AG04449 (cell line): ENCODE data around the gene SURF4.
A peak's percentile ranks its signal among the peaks of the same experiment; 100 is the strongest.
"Not testable (repeated sequence)": the region's sequence is repeated elsewhere in the genome, so short reads cannot be mapped to it uniquely, and the experiment has no call there.

ENCODE experiments used
- CTCF ChIA-PET: fragments of 350-600 bp; formaldehyde crosslinking; extraction: SDS; loops from one replicate; lab custom pipeline; 2021; ENCODE audit warnings: antibody characterized with exemption; lab: Yijun Ruan, JAX
- POLR2A ChIA-PET: fragments of 400-600, 350-600 bp; formaldehyde crosslinking; extraction: SDS; loops from one replicate; lab custom pipeline; 2020; ENCODE audit warnings: antibody characterized with exemption, inconsistent platforms; lab: Yijun Ruan, JAX
- DNase-seq: peaks from one replicate; pipeline ENCODE4 v3.0.0-alpha.2; 2010; ENCODE audit warnings: low read depth, low spot score
- H3K4me3 ChIP-seq: 2 replicates; pipeline ENCODE4 v1.5.1; 2011; ENCODE audit warnings: low read depth, mild to moderate bottlenecking, control low read depth, low read length
- TF ChIP-seq, protein P1 (sequence below): IDR thresholded peaks from one replicate; pipeline ENCODE4 v1.5.1; 2011; ENCODE audit warnings: mild to moderate bottlenecking, moderate library complexity, low read length, control low read depth, inconsistent platforms; ENCODE audit not compliant: insufficient read depth; ENCODE audit errors: missing control alignments

Gene SURF4

DNA sequence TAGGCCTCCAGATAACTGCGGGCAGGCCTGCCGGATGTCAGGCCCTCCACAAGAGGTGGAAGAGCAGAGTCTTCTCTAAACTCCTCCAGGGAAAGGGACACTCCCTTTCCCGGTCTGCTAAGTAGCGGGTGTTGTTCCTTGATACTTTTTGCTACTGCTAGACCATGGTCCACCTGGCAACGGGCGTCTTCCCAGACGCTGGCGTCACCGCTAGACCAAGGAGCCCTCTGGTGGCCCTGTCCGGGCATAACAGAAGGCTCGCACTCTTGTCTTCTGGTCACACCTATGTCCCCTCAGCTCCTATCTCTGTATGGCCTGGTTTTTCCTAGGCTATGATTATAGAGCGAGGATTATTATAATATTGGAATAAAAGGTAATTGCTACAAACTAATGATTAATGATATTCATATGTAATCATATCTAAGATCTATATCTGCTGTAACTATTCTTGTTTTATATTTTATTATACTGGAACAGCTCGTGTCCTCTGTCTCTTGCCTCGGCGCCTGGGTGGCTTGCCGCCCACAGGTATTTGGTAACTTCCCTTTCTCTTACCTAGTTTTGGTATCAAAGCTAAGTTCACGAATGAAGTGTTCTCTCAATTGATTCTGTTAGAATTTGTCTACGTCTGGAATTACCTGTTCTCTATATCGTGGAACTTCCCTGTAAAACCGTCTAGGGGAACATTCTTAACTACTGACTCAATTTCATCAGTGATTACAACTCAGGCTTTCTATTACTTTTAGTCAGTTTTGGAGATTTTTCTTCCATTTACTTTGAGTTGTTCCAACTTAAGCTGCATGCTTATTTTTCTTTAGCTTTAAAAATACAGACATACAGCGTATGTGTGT is 46.3 kb downstream of the SURF4 start:
- H3K4me3 ChIP-seq, DNase-seq, POLR2A ChIA-PET: not testable (repeated sequence)
- TF ChIP-seq, protein P1, sequence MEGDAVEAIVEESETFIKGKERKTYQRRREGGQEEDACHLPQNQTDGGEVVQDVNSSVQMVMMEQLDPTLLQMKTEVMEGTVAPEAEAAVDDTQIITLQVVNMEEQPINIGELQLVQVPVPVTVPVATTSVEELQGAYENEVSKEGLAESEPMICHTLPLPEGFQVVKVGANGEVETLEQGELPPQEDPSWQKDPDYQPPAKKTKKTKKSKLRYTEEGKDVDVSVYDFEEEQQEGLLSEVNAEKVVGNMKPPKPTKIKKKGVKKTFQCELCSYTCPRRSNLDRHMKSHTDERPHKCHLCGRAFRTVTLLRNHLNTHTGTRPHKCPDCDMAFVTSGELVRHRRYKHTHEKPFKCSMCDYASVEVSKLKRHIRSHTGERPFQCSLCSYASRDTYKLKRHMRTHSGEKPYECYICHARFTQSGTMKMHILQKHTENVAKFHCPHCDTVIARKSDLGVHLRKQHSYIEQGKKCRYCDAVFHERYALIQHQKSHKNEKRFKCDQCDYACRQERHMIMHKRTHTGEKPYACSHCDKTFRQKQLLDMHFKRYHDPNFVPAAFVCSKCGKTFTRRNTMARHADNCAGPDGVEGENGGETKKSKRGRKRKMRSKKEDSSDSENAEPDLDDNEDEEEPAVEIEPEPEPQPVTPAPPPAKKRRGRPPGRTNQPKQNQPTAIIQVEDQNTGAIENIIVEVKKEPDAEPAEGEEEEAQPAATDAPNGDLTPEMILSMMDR: peak; percentile 45
- CTCF ChIA-PET: interaction anchor here (0.9 to 4.3 kb wide), 12 partner anchors 9 to 308 kb away, joined by 3 to 62 read pairs (median 4); no protein-coding TSS in a partner anchor

DNA sequence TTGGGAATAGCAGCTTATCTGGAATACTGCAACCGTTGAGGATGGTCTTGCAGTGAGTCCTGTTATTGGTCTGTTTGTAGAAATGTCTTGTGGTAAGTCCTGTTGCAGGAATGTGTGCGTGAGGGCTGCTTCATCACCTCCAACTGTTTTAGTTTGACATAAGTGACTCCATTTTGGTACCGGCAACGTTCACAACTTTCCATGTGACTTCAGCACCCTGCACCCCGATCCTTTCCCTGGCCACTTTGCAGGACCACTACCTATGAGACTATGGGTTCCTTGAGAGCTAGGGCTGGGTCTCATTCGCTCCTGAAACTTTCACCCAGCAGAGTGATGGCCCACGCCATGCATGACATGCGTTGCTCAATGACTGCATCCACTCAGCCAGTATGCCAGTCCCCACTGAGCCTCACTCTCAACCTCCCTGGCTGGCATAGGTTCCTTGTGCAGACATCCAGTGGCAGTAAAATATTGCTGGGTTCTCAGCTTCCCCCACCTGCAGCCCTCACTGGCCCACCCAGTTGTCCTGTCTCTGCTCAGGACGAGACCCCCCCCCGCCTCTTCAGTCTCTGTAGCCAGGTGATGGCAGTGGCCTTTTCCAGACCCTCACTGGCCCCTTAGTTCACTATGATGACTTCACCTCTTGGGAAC is 47.9 kb downstream of the SURF4 start:
- CTCF ChIA-PET: interaction anchor here (4.3 kb wide), 2 partner anchors 140 to 146 kb away, joined by 37 to 62 read pairs; no protein-coding TSS in a partner anchor
- no peak overlapping the region for H3K4me3 ChIP-seq
- TF ChIP-seq, protein P1: no peak
- DNase-seq: no peak
- POLR2A ChIA-PET: no interaction called here

DNA sequence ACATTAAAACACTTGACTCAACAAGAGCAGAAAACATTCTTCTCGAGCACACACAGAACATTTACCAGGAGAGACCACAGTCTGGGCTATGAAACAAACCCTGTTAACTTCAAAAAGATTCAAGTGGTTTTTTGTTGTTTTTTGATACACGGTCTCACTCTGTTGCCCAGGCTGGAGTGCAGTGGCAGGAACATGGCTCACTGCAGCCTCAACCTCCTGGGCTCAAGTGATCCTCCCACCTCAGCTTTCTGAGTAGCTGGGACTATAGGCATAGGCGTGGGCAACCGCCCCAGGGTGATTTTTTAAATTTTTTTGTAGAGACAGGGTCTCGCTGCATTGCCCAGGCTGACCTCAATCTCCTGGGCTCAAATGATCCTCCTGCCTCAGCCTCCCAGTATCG is 48.8 kb downstream of the SURF4 start:
- CTCF ChIA-PET: interaction anchor here (4.3 kb wide), 1 partner anchor 140 kb away, joined by 62 read pairs; no protein-coding TSS in a partner anchor
- DNase-seq, POLR2A ChIA-PET, H3K4me3 ChIP-seq: not testable (repeated sequence)

DNA sequence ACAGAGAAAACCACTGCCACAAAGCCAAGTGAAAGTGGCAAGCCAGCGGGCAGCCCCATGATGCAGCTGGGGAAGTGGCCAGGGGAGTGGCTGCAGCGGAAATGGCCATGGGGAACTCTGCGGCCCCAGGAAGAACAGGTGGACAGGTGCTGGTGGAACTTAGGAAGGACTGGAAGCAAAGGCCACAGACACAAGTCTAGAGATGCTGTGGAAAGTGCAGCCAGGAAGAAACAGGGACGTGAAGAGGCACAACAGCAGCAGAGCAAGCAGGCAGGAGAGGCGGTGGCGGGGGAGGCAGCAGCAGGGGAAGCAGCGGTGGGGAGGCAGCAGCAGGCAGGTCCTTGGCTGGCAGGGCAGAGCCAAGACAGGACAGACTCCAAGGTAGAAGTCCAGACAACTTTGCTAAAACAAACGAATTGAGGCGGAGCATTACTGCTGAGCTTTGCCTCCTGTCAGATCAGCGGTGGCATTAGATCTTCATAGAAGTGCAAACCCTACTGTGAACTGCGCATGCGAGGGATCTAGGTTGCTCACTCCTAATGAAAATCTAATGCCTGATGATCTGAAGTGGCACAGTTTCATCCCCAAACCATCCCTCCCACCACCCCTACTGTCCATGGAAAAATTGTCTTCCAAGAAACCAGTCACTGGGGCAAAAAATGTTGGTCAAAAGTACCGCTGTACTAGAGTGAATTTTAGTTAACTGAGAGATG is 51.7 kb downstream of the SURF4 start:
- ChIA-PET POLR2A (no interaction called here), CTCF (no interaction called here)
- DNase-seq: no peak

DNA sequence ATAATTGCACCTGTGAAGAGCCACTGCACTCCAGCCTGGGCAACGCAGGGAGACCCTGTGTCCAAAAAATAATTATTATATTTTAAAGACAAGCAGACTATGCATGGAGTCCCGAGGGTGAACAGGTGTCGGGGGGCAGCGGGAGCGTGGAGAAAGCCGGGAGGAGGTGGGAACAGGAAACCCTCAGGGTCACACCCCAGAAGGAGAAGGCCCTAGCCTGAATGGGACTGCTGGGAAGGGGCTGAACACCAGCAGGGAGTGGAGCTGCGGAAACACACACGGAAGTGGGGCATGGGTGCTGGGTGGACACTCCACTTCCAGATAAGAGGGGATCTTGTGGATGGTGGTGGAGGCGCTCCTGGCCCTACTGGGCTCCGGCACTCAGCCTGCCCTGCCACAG is 52.6 kb downstream of the SURF4 start:
- POLR2A ChIA-PET: no interaction called here

More for the DNA sequence above, 51.7 kb downstream of the SURF4 start:
- no peak overlapping the region for H3K4me3 ChIP-seq
- TF ChIP-seq, protein P1: no peak

DNA sequence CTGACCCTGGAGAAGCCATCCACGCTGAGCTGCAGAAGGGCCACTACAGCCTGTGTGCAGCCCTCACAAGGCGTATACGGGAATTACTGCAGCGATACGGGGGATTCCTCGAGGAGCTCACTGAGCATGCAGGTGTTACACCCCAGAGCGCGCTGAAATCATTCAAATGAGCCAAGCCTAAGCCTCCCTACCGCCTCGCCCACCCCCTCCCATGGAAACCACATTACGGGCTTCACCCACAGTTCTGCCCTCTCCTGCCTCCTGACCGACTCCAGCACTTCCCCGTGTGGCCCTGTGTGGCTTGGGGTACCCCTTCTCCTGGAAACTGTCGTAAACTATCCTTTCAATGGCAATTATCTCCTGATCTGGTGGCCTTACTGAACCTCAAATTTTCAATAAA is 53.2 kb downstream of the SURF4 start:
- no peak for DNase-seq
- TF ChIP-seq, protein P1: no peak
- H3K4me3 ChIP-seq: no peak overlapping the region
- ChIA-PET CTCF (no interaction called here), POLR2A (no interaction called here)

More for the DNA sequence above, 52.6 kb downstream of the SURF4 start:
- CTCF ChIA-PET: no interaction called here
- H3K4me3 ChIP-seq: no peak overlapping the region
- DNase-seq: no peak
- TF ChIP-seq, protein P1: no peak
